A673 (cell line): Measurements from ENCODE around the gene GPC6. TPM values are rescaled to one million over a fixed set of nuclear protein-coding genes. Genes with fewer than 3 reads are reported as not detected.

Experiments
- BruUV-seq: library from RNA; stranded (reverse); fragments of 400-500 nt; replicated peaks from 2 replicates; lab custom pipeline; 2021; lab: Mats Ljungman, UMichigan
- CTCF ChIA-PET: fragments of 300-600 bp; sonication (Branson Sonifier 250); formaldehyde crosslinking; loops from one replicate; lab custom pipeline; 2022; ENCODE audit warnings: antibody characterized with exemption; lab: Charles Lee
- POLR2A ChIA-PET: fragments of 300-600 bp; sonication (Branson Sonifier 250); formaldehyde crosslinking; loops from one replicate; lab custom pipeline; 2022; ENCODE audit warnings: antibody characterized with exemption; ENCODE audit not compliant: low non-redundant PET; lab: Charles Lee
- DNase-seq: peaks from one replicate; pipeline ENCODE4 v3.0.0-alpha.2; 2015; ENCODE audit warnings: low spot score
- H3K27ac ChIP-seq: fragments of 200-600 bp; sonication (generic); 2 replicates; pipeline ENCODE4 v1.5.1; 2016; ENCODE audit warnings: mixed run types, low read depth, mild to moderate bottlenecking, mixed read lengths, antibody characterized with exemption, low read length; ENCODE audit not compliant: poor library complexity, severe bottlenecking
- H3K27me3 ChIP-seq: fragments of 200-600 bp; sonication (generic); replicated peaks from 2 replicates; pipeline ENCODE4 v1.6.1; 2017; ENCODE audit warnings: mixed run types, low read depth, mild to moderate bottlenecking, mixed read lengths, antibody characterized with exemption, low read length; ENCODE audit not compliant: insufficient read depth, poor library complexity
- H3K36me3 ChIP-seq: fragments of 200-600 bp; sonication (generic); 2 replicates; pipeline ENCODE4 v1.6.1; 2016; ENCODE audit warnings: mixed run types, mild to moderate bottlenecking, mixed read lengths, antibody characterized with exemption, low read length; ENCODE audit not compliant: insufficient read depth, poor library complexity, severe bottlenecking
- H3K4me1 ChIP-seq: fragments of 200-600 bp; sonication (generic); 2 replicates; pipeline ENCODE4 v1.6.1; 2017; ENCODE audit warnings: mixed run types, mild to moderate bottlenecking, mixed read lengths, antibody characterized with exemption, low read length; ENCODE audit not compliant: insufficient read depth, poor library complexity, severe bottlenecking
- H3K4me3 ChIP-seq: fragments of 200-600 bp; sonication (generic); 2 replicates; pipeline ENCODE4 v1.5.1; 2016; ENCODE audit warnings: low read depth, mixed run types, mild to moderate bottlenecking, mixed read lengths, low read length; ENCODE audit not compliant: poor library complexity, severe bottlenecking
- H3K9me3 ChIP-seq: fragments of 200-600 bp; sonication (generic); 2 replicates; pipeline ENCODE4 v1.6.1; 2016; ENCODE audit warnings: mixed run types, low read depth, mild to moderate bottlenecking, mixed read lengths, antibody characterized with exemption, low read length; ENCODE audit not compliant: poor library complexity, severe bottlenecking
- EZH2 ChIP-seq: fragments of 200-600 bp; sonication (generic); IDR thresholded peaks from 2 replicates; pipeline ENCODE4 v1.6.1; 2017; ENCODE audit warnings: borderline replicate concordance, low read depth, mild to moderate bottlenecking, mixed read lengths, antibody characterized with exemption, low read length; ENCODE audit not compliant: poor library complexity, severe bottlenecking
- intact Hi-C: fragments of 100-400 bp; cut with micrococcal nuclease; formaldehyde crosslinking; loops from one replicate; pipeline ENCODE4 v1.10.0; 2022; ENCODE audit not compliant: unreplicated experiment
- total RNA-seq: library from RNA; stranded (reverse); gene quantifications from 2 replicates; pipeline ENCODE4 v1.2.3, GENCODE V29; 2021
- TF ChIP-seq, protein P1 (sequence below): fragments of 300-800, 200-600 bp; sonication (generic); conservative IDR thresholded peaks from 2 replicates; pipeline ENCODE4 v1.5.1; 2017; ENCODE audit warnings: low read depth, mild to moderate bottlenecking, antibody characterized with exemption, low read length, moderate library complexity, mixed read lengths

Gene GPC6
- total RNA-seq, 1 experiment from 2014 or later: 23.3 TPM

DNA sequence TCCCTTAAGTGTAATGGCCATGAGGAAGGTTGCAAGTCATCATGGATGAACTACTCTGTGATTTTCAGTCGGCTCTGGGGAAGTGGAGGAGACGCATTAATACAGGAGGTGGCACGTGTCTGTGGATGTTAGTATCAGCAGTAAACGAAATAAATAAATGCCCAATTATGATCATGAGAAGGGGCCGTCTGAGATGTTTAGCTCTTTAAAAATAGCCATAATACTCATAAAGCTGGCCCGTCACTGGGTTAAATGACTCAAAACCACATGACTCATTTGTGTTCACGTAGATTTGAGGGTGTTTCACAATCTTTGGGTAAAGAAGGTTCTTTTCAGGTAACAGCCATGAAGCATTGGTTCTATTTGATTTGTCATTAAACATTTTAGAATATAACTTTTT is 620.6 kb downstream of the GPC6 start:
- TF ChIP-seq, protein P1, sequence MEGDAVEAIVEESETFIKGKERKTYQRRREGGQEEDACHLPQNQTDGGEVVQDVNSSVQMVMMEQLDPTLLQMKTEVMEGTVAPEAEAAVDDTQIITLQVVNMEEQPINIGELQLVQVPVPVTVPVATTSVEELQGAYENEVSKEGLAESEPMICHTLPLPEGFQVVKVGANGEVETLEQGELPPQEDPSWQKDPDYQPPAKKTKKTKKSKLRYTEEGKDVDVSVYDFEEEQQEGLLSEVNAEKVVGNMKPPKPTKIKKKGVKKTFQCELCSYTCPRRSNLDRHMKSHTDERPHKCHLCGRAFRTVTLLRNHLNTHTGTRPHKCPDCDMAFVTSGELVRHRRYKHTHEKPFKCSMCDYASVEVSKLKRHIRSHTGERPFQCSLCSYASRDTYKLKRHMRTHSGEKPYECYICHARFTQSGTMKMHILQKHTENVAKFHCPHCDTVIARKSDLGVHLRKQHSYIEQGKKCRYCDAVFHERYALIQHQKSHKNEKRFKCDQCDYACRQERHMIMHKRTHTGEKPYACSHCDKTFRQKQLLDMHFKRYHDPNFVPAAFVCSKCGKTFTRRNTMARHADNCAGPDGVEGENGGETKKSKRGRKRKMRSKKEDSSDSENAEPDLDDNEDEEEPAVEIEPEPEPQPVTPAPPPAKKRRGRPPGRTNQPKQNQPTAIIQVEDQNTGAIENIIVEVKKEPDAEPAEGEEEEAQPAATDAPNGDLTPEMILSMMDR: no peak
- TF ChIP-seq EZH2: no peak
- Histone ChIP-seq H3K27me3 (no peaks in the 10 kb centered on the region), H3K36me3 (no peaks in the 10 kb centered on the region), H3K9me3 (no peaks in the 10 kb centered on the region), H3K27ac (no peak overlapping the region), H3K4me1 (no peaks in the 10 kb centered on the region), H3K4me3 (no peak overlapping the region)
- BruUV-seq: no TSS peak
- no peak for DNase-seq
- intact Hi-C loops: no loop called here
- ChIA-PET POLR2A (no interaction called here), CTCF (no interaction called here)

DNA sequence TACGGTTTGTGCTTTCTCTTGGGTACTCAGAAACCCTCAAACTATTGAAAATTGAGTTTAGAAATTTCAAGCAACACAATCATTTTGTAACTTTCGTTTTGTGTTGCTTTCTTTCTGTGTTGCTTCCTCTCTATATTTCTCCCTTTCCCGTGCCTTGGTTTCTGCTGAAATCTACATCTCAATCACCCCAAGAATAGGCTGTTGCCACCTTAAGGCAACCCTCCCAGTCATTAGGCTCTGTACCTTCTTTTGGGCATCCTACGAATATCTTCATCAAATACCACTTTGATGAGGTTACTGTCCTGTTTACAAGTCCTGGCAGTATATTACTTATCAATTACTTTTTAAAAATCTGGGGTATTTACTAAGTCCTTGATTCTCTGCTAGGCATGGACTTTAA is 621.6 kb downstream of the GPC6 start:
- Histone ChIP-seq H3K36me3 (no peaks in the 10 kb centered on the region), H3K9me3 (no peaks in the 10 kb centered on the region), H3K27ac (no peak overlapping the region), H3K27me3 (no peaks in the 10 kb centered on the region), H3K4me3 (no peak overlapping the region), H3K4me1 (no peaks in the 10 kb centered on the region)
- POLR2A ChIA-PET: no interaction called here
- intact Hi-C loops: no loop called here
- no peak for DNase-seq
- CTCF ChIA-PET: no interaction called here
- BruUV-seq: no TSS peak
- TF ChIP-seq, protein P1: no peak
- no peak for TF ChIP-seq EZH2

DNA sequence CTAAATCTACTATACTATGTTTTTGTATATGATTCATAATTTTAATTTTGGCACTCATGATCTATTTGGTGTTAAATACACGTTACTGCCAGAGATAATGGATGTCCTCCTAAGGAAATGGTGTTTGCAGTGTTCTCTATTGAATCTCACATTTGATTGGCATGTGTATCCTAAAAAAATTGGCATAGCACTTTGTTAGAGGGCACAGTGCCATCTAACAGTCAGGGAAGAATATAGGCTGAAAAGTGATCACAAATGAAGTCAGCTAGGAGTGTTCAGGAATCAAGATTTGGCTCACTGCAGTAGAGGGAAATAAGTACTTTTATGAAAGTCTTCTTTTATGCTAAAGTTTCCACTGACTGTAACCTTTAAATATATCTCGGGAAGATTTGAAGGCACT is 624.6 kb downstream of the GPC6 start:
- no peaks in the 10 kb centered on the region for H3K27me3 ChIP-seq
- ChIA-PET POLR2A (no interaction called here), CTCF (no interaction called here)
- H3K9me3 ChIP-seq: no peaks in the 10 kb centered on the region
- TF ChIP-seq, protein P1: 0 out of 2 replicates have a peak, but pooled peaks have one; percentile 9
- no peak for TF ChIP-seq EZH2
- H3K4me1 ChIP-seq: no peaks in the 10 kb centered on the region
- no peak overlapping the region for H3K27ac ChIP-seq
- H3K4me3 ChIP-seq: no peak overlapping the region
- H3K36me3 ChIP-seq: no peaks in the 10 kb centered on the region
- no TSS peak for BruUV-seq
- intact Hi-C loops: no loop called here
- DNase-seq: peak; percentile 6
